ENCODE results near the gene MYT1.
"Not testable (repeated sequence)": the region's sequence is repeated elsewhere in the genome, so short reads cannot be mapped to it uniquely, and the experiment has no call there.

MYT1 gene

GRCh38 chr20:64133951-64134407 is 30.3 kb upstream of the MYT1 start:
- DNase-seq: no peak
- TF ChIP-seq GATA1 (IDR thresholded peaks at IDR 0.05; ENCODE audit: low read depth, low read length) (no peak), POLR2A (IDR thresholded peaks at IDR 0.05; ENCODE audit: low read length) (no peak)

GRCh38 chr20:64134744-64135143 is 29.5 kb upstream of the MYT1 start:
- DNase-seq: not testable (repeated sequence)

- DNase-seq: no peak
- TF ChIP-seq POLR2A (IDR thresholded peaks at IDR 0.05; ENCODE audit: low read length): no peak
- no peak for TF ChIP-seq GATA1 (IDR thresholded peaks at IDR 0.05; ENCODE audit: low read depth, low read length)
Observed at GRCh38 chr20:64136004-64136710, 28.1 kb upstream of the MYT1 start.

GRCh38 chr20:64137598-64138031 is 26.6 kb upstream of the MYT1 start:
- no peak for DNase-seq

GRCh38 chr20:64138276-64138815 is 25.9 kb upstream of the MYT1 start:
- TF ChIP-seq POLR2A (IDR thresholded peaks at IDR 0.05; ENCODE audit: low read length) (no peak), GATA1 (IDR thresholded peaks at IDR 0.05; ENCODE audit: low read depth, low read length) (no peak)
- DNase-seq: no peak

More at GRCh38 chr20:64137598-64138031, 26.6 kb upstream of the MYT1 start:
- TF ChIP-seq POLR2A (IDR thresholded peaks at IDR 0.05; ENCODE audit: low read length) (no peak), GATA1 (IDR thresholded peaks at IDR 0.05; ENCODE audit: low read depth, low read length) (no peak)

GRCh38 chr20:64139199-64140060 is 24.8 kb upstream of the MYT1 start:
- TF ChIP-seq POLR2A (IDR thresholded peaks at IDR 0.05; ENCODE audit: low read length) (no peak), GATA1 (IDR thresholded peaks at IDR 0.05; ENCODE audit: low read depth, low read length) (no peak)
- no peak for DNase-seq

- no peak for DNase-seq
- TF ChIP-seq POLR2A (IDR thresholded peaks at IDR 0.05; ENCODE audit: low read length): no peak
- TF ChIP-seq GATA1 (IDR thresholded peaks at IDR 0.05; ENCODE audit: low read depth, low read length): no peak
Observed at GRCh38 chr20:64140061-64140931, 24.0 kb upstream of the MYT1 start.

- no peak for DNase-seq
- no peak for TF ChIP-seq POLR2A (IDR thresholded peaks at IDR 0.05; ENCODE audit: low read length)
- no peak for TF ChIP-seq GATA1 (IDR thresholded peaks at IDR 0.05; ENCODE audit: low read depth, low read length)
Observed at GRCh38 chr20:64140956-64141355, 23.3 kb upstream of the MYT1 start.

- TF ChIP-seq GATA1 (IDR thresholded peaks at IDR 0.05; ENCODE audit: low read depth, low read length): no peak
- no peak for TF ChIP-seq POLR2A (IDR thresholded peaks at IDR 0.05; ENCODE audit: low read length)
Observed at GRCh38 chr20:64142590-64142989, 21.7 kb upstream of the MYT1 start.

GRCh38 chr20:64143018-64143801 is 21.0 kb upstream of the MYT1 start:
- DNase-seq: no peak
- TF ChIP-seq GATA1 (IDR thresholded peaks at IDR 0.05; ENCODE audit: low read depth, low read length) (no peak), POLR2A (IDR thresholded peaks at IDR 0.05; ENCODE audit: low read length) (no peak)

More at GRCh38 chr20:64142590-64142989, 21.7 kb upstream of the MYT1 start:
- DNase-seq: no peak

- no peak for TF ChIP-seq POLR2A (IDR thresholded peaks at IDR 0.05; ENCODE audit: low read length)
- no peak for TF ChIP-seq GATA1 (IDR thresholded peaks at IDR 0.05; ENCODE audit: low read depth, low read length)
- no peak for DNase-seq
Observed at GRCh38 chr20:64144144-64144912, 19.9 kb upstream of the MYT1 start.

All from erythroblast (primary cell).